ENCODE measurements around the gene ZEB2. TPM values are rescaled to one million over a fixed set of nuclear protein-coding genes. Genes with fewer than 3 reads are reported as not detected.

Gene ZEB2
- total and polyA plus RNA-seq, 10 of the 15 experiments (the other 5 are each of a cell fraction or from before 2014, with no cell fraction given) = 0.14 to 3.2 (median 0.84) TPM

- TF ChIP-seq ZNF687 (IDR thresholded peaks at IDR 0.05) (no peak), TBL1XR1 (IDR thresholded peaks at IDR 0.05; ENCODE audit: low read depth, low read length) (0 out of 2 replicates have a peak, but pooled peaks have one; percentile 33), CHD1 (IDR thresholded peaks at IDR 0.05; ENCODE audit: low read depth, low read length) (no peak), BRCA1 (IDR thresholded peaks at IDR 0.05; ENCODE audit: low read depth, low read length) (no peak), HDGF (IDR thresholded peaks at IDR 0.05) (no peak), TAF1 (IDR thresholded peaks at IDR 0.05; ENCODE audit: borderline replicate concordance, low read depth, low read length) (no peak), SMAD5 (IDR thresholded peaks at IDR 0.05; ENCODE audit: low read depth) (no peak)
- TF ChIP-seq, protein P1, sequence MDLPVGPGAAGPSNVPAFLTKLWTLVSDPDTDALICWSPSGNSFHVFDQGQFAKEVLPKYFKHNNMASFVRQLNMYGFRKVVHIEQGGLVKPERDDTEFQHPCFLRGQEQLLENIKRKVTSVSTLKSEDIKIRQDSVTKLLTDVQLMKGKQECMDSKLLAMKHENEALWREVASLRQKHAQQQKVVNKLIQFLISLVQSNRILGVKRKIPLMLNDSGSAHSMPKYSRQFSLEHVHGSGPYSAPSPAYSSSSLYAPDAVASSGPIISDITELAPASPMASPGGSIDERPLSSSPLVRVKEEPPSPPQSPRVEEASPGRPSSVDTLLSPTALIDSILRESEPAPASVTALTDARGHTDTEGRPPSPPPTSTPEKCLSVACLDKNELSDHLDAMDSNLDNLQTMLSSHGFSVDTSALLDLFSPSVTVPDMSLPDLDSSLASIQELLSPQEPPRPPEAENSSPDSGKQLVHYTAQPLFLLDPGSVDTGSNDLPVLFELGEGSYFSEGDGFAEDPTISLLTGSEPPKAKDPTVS (IDR thresholded peaks at IDR 0.05; ENCODE audit: low read depth, low read length) = no peak
- TF ChIP-seq, protein P2, sequence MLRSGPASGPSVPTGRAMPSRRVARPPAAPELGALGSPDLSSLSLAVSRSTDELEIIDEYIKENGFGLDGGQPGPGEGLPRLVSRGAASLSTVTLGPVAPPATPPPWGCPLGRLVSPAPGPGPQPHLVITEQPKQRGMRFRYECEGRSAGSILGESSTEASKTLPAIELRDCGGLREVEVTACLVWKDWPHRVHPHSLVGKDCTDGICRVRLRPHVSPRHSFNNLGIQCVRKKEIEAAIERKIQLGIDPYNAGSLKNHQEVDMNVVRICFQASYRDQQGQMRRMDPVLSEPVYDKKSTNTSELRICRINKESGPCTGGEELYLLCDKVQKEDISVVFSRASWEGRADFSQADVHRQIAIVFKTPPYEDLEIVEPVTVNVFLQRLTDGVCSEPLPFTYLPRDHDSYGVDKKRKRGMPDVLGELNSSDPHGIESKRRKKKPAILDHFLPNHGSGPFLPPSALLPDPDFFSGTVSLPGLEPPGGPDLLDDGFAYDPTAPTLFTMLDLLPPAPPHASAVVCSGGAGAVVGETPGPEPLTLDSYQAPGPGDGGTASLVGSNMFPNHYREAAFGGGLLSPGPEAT (IDR thresholded peaks at IDR 0.05; ENCODE audit: low read depth) = peak; percentile 50; the same call in 1 of the 2 replicates
These were observed 145.7 kb downstream of the ZEB2 start (continued) for GRCh38 chr2:144374163-144374661.

All from GM12878 (cell line).